Keratinocyte (primary cell): ENCODE measurements around the gene C3orf20. TPM values are rescaled to one million over a fixed set of nuclear protein-coding genes. Genes with fewer than 3 reads are reported as not detected.

Source experiments
- DNase-seq: peaks from one replicate; pipeline ENCODE4 v3.0.0-alpha.2; 2011; ENCODE audit warnings: low read depth, missing footprints, low spot score
- FAIRE-seq: peaks from 2 replicates; lab custom pipeline; 2011; peaks lifted over from hg19 to GRCh38; lab: Jason Lieb, UNC
- H2AFZ ChIP-seq: 2 replicates; pipeline ENCODE4 v1.6.0; 2012; ENCODE audit warnings: low read length, control low read depth, inconsistent platforms; ENCODE audit not compliant: control insufficient read depth
- H3K27ac ChIP-seq: 2 replicates; pipeline ENCODE4 v1.5.1; 2011; ENCODE audit warnings: low read length; ENCODE audit not compliant: control insufficient read depth, insufficient read depth
- H3K27me3 ChIP-seq: 3 replicates; pipeline ENCODE4 v1.6.0; 2011; ENCODE audit warnings: low read length; ENCODE audit not compliant: control insufficient read depth, insufficient read depth; ENCODE audit errors: extremely low read depth
- H3K36me3 ChIP-seq, 2 experiments: 2 replicates in 1 of 2; 3 replicates in 1 of 2; pipeline ENCODE4 v1.5.1; 2011; ENCODE audit warnings: low read length in 2 of 2, mild to moderate bottlenecking in 1 of 2; ENCODE audit not compliant: control insufficient read depth in 2 of 2, insufficient read depth in 2 of 2; ENCODE audit errors: extremely low read depth in 1 of 2
- H3K4me1 ChIP-seq: 3 replicates; pipeline ENCODE4 v1.5.1; 2011; ENCODE audit warnings: low read length; ENCODE audit not compliant: control insufficient read depth, insufficient read depth; ENCODE audit errors: extremely low read depth
- H3K4me2 ChIP-seq: 3 replicates; pipeline ENCODE4 v1.6.0; 2011; ENCODE audit warnings: low read depth, low read length; ENCODE audit not compliant: control insufficient read depth, insufficient read depth; ENCODE audit errors: extremely low read depth
- H3K4me3 ChIP-seq, 3 experiments: fragments of 200-600 bp in 1 of 3; sonication (generic) in 1 of 3; 2 replicates in 2 of 3; 3 replicates in 1 of 3; pipeline ENCODE4 v1.5.1; 2011 to 2016; ENCODE audit warnings: low read length in 3 of 3, mild to moderate bottlenecking in 3 of 3, control low read depth in 2 of 3, inconsistent platforms in 1 of 3, low read depth in 1 of 3, mixed read lengths in 1 of 3, mixed run types in 1 of 3, moderate library complexity in 1 of 3; ENCODE audit not compliant: control insufficient read depth in 2 of 3, insufficient read depth in 2 of 3; ENCODE audit errors: extremely low read depth in 1 of 3
- H3K79me2 ChIP-seq: 2 replicates; pipeline ENCODE4 v1.6.0; 2012; ENCODE audit warnings: low read length; ENCODE audit not compliant: control insufficient read depth, insufficient read depth
- H3K9ac ChIP-seq: 3 replicates; pipeline ENCODE4 v1.6.0; 2011; ENCODE audit warnings: low read length; ENCODE audit not compliant: control insufficient read depth, insufficient read depth; ENCODE audit errors: extremely low read depth
- H3K9me1 ChIP-seq: 3 replicates; pipeline ENCODE4 v1.6.0; 2011; ENCODE audit warnings: low read length; ENCODE audit not compliant: control insufficient read depth, insufficient read depth; ENCODE audit errors: extremely low read depth
- H3K9me3 ChIP-seq: 2 replicates; pipeline ENCODE4 v1.5.1; 2012; ENCODE audit warnings: low read depth, low read length; ENCODE audit not compliant: control insufficient read depth
- H4K20me1 ChIP-seq: 3 replicates; pipeline ENCODE4 v1.6.0; 2011; ENCODE audit warnings: low read length; ENCODE audit not compliant: control insufficient read depth, insufficient read depth; ENCODE audit errors: extremely low read depth
- EZH2 ChIP-seq: IDR thresholded peaks from one replicate; pipeline ENCODE4 v1.6.1; 2012; ENCODE audit warnings: inconsistent platforms, mild to moderate bottlenecking, low read length, moderate library complexity
- dilution Hi-C: fragments of 300-500 bp; cut with MboI; formaldehyde crosslinking; loops from one replicate; pipeline ENCODE4 v1.7.0; 2020; ENCODE audit warnings: low sequenced_read_pairs; ENCODE audit not compliant: extremely low pct_ligation_motif_present
- polyA plus RNA-seq, 5 experiments: library from polyadenylated mRNA; depleted of rRNA in 3 of 5; stranded (reverse) in 3 of 5; stranded (forward) in 1 of 5; unstranded in 1 of 5; fragments of >200 nt; gene quantifications; 1 replicate in 1 of 5; 2 replicates in 3 of 5; 3 replicates in 1 of 5; pipeline versions ENCODE4 v1.2.1 to v1.2.3, GENCODE V29; 2011 to 2012; ENCODE audit warnings: missing spikeins in 2 of 5, low read depth in 1 of 5, low replicate concordance in 1 of 5
- TF ChIP-seq, protein P1 (sequence below), 3 experiments: IDR thresholded peaks in 1 of 3; conservative IDR thresholded peaks in 1 of 3; optimal IDR thresholded peaks in 1 of 3; 2 replicates in 2 of 3; 3 replicates in 1 of 3; pipeline versions ENCODE3 to v1.5.1; 2011; ENCODE audit warnings: low read length in 3 of 3, mild to moderate bottlenecking in 3 of 3, moderate library complexity in 2 of 3, control low read depth in 1 of 3, inconsistent platforms in 1 of 3; ENCODE audit not compliant: insufficient read depth in 2 of 3; ENCODE audit errors: extremely low read depth in 1 of 3

The C3orf20 gene
- polyA plus RNA-seq, 1 donor (not counting 4 experiments of a cell fraction or from before 2014, with no cell fraction given), result not detected

- H3K4me2 ChIP-seq, result no peak overlapping the region
- H3K27ac ChIP-seq, result no peak overlapping the region
- no peak overlapping the region for H3K9ac ChIP-seq
- no peaks in the 10 kb centered on the region for H3K9me3 ChIP-seq
- no peaks in the 10 kb centered on the region for H3K79me2 ChIP-seq
- H4K20me1 ChIP-seq, result no peaks in the 10 kb centered on the region
- no peak for TF ChIP-seq EZH2
- TF ChIP-seq, protein P1, sequence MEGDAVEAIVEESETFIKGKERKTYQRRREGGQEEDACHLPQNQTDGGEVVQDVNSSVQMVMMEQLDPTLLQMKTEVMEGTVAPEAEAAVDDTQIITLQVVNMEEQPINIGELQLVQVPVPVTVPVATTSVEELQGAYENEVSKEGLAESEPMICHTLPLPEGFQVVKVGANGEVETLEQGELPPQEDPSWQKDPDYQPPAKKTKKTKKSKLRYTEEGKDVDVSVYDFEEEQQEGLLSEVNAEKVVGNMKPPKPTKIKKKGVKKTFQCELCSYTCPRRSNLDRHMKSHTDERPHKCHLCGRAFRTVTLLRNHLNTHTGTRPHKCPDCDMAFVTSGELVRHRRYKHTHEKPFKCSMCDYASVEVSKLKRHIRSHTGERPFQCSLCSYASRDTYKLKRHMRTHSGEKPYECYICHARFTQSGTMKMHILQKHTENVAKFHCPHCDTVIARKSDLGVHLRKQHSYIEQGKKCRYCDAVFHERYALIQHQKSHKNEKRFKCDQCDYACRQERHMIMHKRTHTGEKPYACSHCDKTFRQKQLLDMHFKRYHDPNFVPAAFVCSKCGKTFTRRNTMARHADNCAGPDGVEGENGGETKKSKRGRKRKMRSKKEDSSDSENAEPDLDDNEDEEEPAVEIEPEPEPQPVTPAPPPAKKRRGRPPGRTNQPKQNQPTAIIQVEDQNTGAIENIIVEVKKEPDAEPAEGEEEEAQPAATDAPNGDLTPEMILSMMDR (optimal IDR thresholded peaks at IDR 0.05 in 1 of 3, IDR thresholded peaks at IDR 0.05 in 1 of 3, conservative IDR thresholded peaks at IDR 0.05 in 1 of 3; ENCODE audit: extremely low read depth in 1 of 3, insufficient read depth in 2 of 3, low read length in 3 of 3), result no peak
- no peaks in the 10 kb centered on the region for H3K4me1 ChIP-seq
- no peak overlapping the region for H3K4me3 ChIP-seq
- no peaks in the 10 kb centered on the region for H3K9me1 ChIP-seq
- H3K27me3 ChIP-seq, result peaks cover 16% of the 10 kb centered on the region
- DNase-seq (no peak), FAIRE-seq (no peak)
- H2AFZ ChIP-seq, result no peak overlapping the region
- H3K36me3 ChIP-seq, result no peaks in the 10 kb centered on the region
- dilution Hi-C loops, result loop anchor here (10.0 kb wide), 1 partner anchor 63 kb away; no protein-coding TSS in a partner anchor
Observed at GRCh38 chr3:14822134-14822533, 147.2 kb downstream of the C3orf20 start.

Other genes starting within 250 kb of the C3orf20 start
- 0.01 to 0.09 TPM (median 0.01 TPM) in 3 replicates for gene GRIP2, start 134.8 kb upstream of the C3orf20 start, polyA plus RNA-seq
- gene CCDC174, start 23.4 kb upstream of the C3orf20 start, polyA plus RNA-seq, result 3.6 to 8.8 TPM (median 6.2 TPM) in 3 replicates
- gene FGD5, start 143.8 kb downstream of the C3orf20 start, polyA plus RNA-seq, result not detected in 3 replicates